WTC11 (cell line): Measurements from ENCODE around the gene CRYGC. TPM values are rescaled to one million over a fixed set of nuclear protein-coding genes. Genes with fewer than 3 reads are reported as not detected.

Experiments
- ATAC-seq: fragments of 200-7000 bp; cut with Tn5 transposase; 2 replicates; pipeline ENCODE4 v1.10.0; 2021; ENCODE audit warnings: mild to moderate bottlenecking, moderate library complexity
- CTCF ChIA-PET: fragments of 300-600 bp; sonication (Branson Sonifier 250); formaldehyde crosslinking; loops from one replicate; lab custom pipeline; 2021; ENCODE audit warnings: antibody characterized with exemption; lab: Charles Lee
- POLR2A ChIA-PET: fragments of 350-600 bp; sonication (Branson Sonifier 250); formaldehyde crosslinking; loops from one replicate; lab custom pipeline; 2021; ENCODE audit warnings: antibody characterized with exemption; lab: Charles Lee
- DNase-seq: peaks from one replicate; pipeline ENCODE4 v3.0.0; 2021; ENCODE audit warnings: low spot score
- H3K27ac Mint-ChIP-seq: 2 replicates; pipeline ENCODE4 v1.8.0; 2021; ENCODE audit warnings: mixed read lengths
- H3K27me3 Mint-ChIP-seq: 2 replicates; pipeline ENCODE4 v1.8.0; 2021; ENCODE audit warnings: low read depth, mild to moderate bottlenecking, moderate library complexity, mixed read lengths
- H3K36me3 Mint-ChIP-seq: 2 replicates; pipeline ENCODE4 v1.8.0; 2021; ENCODE audit warnings: mixed read lengths
- H3K4me1 Mint-ChIP-seq: 2 replicates; pipeline ENCODE4 v1.8.0; 2022; ENCODE audit warnings: mixed read lengths
- H3K4me3 Mint-ChIP-seq: 2 replicates; pipeline ENCODE4 v1.8.0; 2021; ENCODE audit warnings: mild to moderate bottlenecking, moderate library complexity, mixed read lengths
- H3K9me3 Mint-ChIP-seq: 2 replicates; pipeline ENCODE4 v1.8.0; 2021; ENCODE audit warnings: mixed read lengths
- ELF4 ChIP-seq: sonication (generic); formaldehyde crosslinking; IDR thresholded peaks from 2 replicates; pipeline ENCODE4 v1.8.1; 2022; ENCODE audit warnings: low read depth, mild to moderate bottlenecking, moderate library complexity, missing genetic modification reagents
- GTF2I ChIP-seq: fragments of 250-450 bp; sonication (Bioruptor Pico); conservative IDR thresholded peaks from 2 replicates; pipeline ENCODE4 v1.4.0; 2021; ENCODE audit warnings: mild to moderate bottlenecking
- KAT7 ChIP-seq: sonication (generic); formaldehyde crosslinking; IDR thresholded peaks from 2 replicates; pipeline ENCODE4 v1.8.1; 2023; ENCODE audit warnings: missing genetic modification reagents, mild to moderate bottlenecking, borderline replicate concordance
- NFYB ChIP-seq: sonication (generic); formaldehyde crosslinking; conservative IDR thresholded peaks from 2 replicates; pipeline ENCODE4 v1.8.0; 2022; ENCODE audit warnings: low read depth, missing genetic modification reagents
- PRRX2 ChIP-seq: fragments of 250-450 bp; sonication (Bioruptor Pico); IDR thresholded peaks from 2 replicates; pipeline ENCODE4 v1.8.0; 2021; ENCODE audit warnings: mild to moderate bottlenecking
- RELA ChIP-seq: sonication (generic); formaldehyde crosslinking; IDR thresholded peaks from 2 replicates; pipeline ENCODE4 v1.8.1; 2022; ENCODE audit warnings: missing genetic modification reagents, mild to moderate bottlenecking, borderline replicate concordance
- SMAD3 ChIP-seq: sonication (generic); formaldehyde crosslinking; IDR thresholded peaks from 2 replicates; pipeline ENCODE4 v1.8.0; 2022; ENCODE audit warnings: missing genetic modification reagents, mild to moderate bottlenecking, borderline replicate concordance
- TEAD1 ChIP-seq: sonication (generic); formaldehyde crosslinking; IDR thresholded peaks from 2 replicates; pipeline ENCODE4 v1.8.0; 2022; ENCODE audit warnings: mild to moderate bottlenecking, missing genetic modification reagents
- TEAD4 ChIP-seq: sonication (generic); formaldehyde crosslinking; IDR thresholded peaks from 2 replicates; pipeline ENCODE4 v1.8.0; 2022; ENCODE audit warnings: mild to moderate bottlenecking, missing genetic modification reagents
- ZNF121 ChIP-seq: sonication (generic); formaldehyde crosslinking; IDR thresholded peaks from 2 replicates; pipeline ENCODE4 v1.8.0; 2023; ENCODE audit warnings: missing genetic modification reagents
- ZNF138 ChIP-seq: sonication (generic); formaldehyde crosslinking; conservative IDR thresholded peaks from 2 replicates; pipeline ENCODE4 v1.8.1; 2022; ENCODE audit warnings: mild to moderate bottlenecking, moderate library complexity, missing genetic modification reagents
- ZNF263 ChIP-seq: sonication (generic); formaldehyde crosslinking; IDR thresholded peaks from 2 replicates; pipeline ENCODE4 v1.8.1; 2022; ENCODE audit warnings: low read depth, mild to moderate bottlenecking, moderate library complexity, missing genetic modification reagents
- ZNF416 ChIP-seq: fragments of 250-450 bp; sonication (Bioruptor Pico); IDR thresholded peaks from 2 replicates; pipeline ENCODE4 v1.9.0; 2021; ENCODE audit warnings: mild to moderate bottlenecking, inconsistent platforms
- ZNF423 ChIP-seq: fragments of 250-450 bp; sonication (Bioruptor Pico); IDR thresholded peaks from 2 replicates; pipeline ENCODE4 v2.1.2; 2022; ENCODE audit warnings: mild to moderate bottlenecking, moderate library complexity
- total RNA-seq: library from RNA; stranded (reverse); gene quantifications from 3 replicates; pipeline ENCODE4 v1.2.3, GENCODE V29; 2021
- TF ChIP-seq, protein P1 (sequence below): sonication (generic); formaldehyde crosslinking; IDR thresholded peaks from 2 replicates; pipeline ENCODE4 v1.8.1; 2023; ENCODE audit warnings: mild to moderate bottlenecking, missing genetic modification reagents
- TF ChIP-seq, protein P2 (sequence below): sonication (generic); formaldehyde crosslinking; IDR thresholded peaks from 2 replicates; pipeline ENCODE4 v1.8.1; 2022; ENCODE audit warnings: missing genetic modification reagents, borderline replicate concordance
- TF ChIP-seq, protein P3 (sequence below): sonication (generic); formaldehyde crosslinking; IDR thresholded peaks from 2 replicates; pipeline ENCODE4 v1.8.0; 2023; ENCODE audit warnings: missing genetic modification reagents
- TF ChIP-seq, protein P4 (sequence below): sonication (generic); formaldehyde crosslinking; conservative IDR thresholded peaks from 2 replicates; pipeline ENCODE4 v1.8.1; 2023; ENCODE audit warnings: mild to moderate bottlenecking, low read depth, missing genetic modification reagents, moderate library complexity
- TF ChIP-seq, protein P5 (sequence below): fragments of 250-450 bp; sonication (Bioruptor Pico); IDR thresholded peaks from 2 replicates; pipeline ENCODE4 v2.1.2; 2022; ENCODE audit warnings: mild to moderate bottlenecking, moderate library complexity
- TF ChIP-seq, protein P6 (sequence below): sonication (generic); formaldehyde crosslinking; IDR thresholded peaks from 2 replicates; pipeline ENCODE4 v1.8.1; 2023; ENCODE audit warnings: mild to moderate bottlenecking, moderate library complexity, missing genetic modification reagents
- TF ChIP-seq, protein P7 (sequence below): sonication (generic); formaldehyde crosslinking; conservative IDR thresholded peaks from 2 replicates; pipeline ENCODE4 v1.8.1; 2022; ENCODE audit warnings: mild to moderate bottlenecking, missing genetic modification reagents

Gene CRYGC
- total RNA-seq, 1 experiment from 2014 or later = not detected

DNA sequence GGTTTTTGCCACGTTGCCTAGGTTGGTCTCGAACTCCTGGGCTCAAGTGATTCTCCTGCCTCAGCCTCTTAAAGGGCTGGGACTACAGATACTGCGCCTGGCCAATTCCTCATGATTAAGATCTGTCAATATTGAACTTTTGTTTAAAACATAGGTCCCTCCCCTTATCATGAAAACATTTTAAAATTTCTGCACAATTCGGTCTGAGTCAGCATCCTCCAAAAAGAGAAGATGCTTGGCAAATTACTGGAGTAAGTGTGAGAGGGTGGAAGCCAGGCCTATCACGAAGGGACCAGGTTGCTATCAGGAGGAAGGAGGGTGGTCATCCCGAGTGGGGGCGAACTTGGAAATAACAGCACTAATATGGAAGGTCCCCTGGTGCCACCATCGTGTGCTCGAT is 44.5 kb upstream of the CRYGC start (continued):
- TF ChIP-seq, protein P1, sequence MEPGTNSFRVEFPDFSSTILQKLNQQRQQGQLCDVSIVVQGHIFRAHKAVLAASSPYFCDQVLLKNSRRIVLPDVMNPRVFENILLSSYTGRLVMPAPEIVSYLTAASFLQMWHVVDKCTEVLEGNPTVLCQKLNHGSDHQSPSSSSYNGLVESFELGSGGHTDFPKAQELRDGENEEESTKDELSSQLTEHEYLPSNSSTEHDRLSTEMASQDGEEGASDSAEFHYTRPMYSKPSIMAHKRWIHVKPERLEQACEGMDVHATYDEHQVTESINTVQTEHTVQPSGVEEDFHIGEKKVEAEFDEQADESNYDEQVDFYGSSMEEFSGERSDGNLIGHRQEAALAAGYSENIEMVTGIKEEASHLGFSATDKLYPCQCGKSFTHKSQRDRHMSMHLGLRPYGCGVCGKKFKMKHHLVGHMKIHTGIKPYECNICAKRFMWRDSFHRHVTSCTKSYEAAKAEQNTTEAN (CRISPR knock-in tag) = no peak
- no peak for TF ChIP-seq ZNF423
- no peak for TF ChIP-seq TEAD1 (CRISPR knock-in tag)
- no peak for TF ChIP-seq ELF4 (CRISPR knock-in tag)
- no peak for TF ChIP-seq ZNF263 (CRISPR knock-in tag)
- TF ChIP-seq KAT7 (CRISPR knock-in tag) = no peak
- no peak for TF ChIP-seq ZNF121 (CRISPR knock-in tag)
- TF ChIP-seq, protein P2, sequence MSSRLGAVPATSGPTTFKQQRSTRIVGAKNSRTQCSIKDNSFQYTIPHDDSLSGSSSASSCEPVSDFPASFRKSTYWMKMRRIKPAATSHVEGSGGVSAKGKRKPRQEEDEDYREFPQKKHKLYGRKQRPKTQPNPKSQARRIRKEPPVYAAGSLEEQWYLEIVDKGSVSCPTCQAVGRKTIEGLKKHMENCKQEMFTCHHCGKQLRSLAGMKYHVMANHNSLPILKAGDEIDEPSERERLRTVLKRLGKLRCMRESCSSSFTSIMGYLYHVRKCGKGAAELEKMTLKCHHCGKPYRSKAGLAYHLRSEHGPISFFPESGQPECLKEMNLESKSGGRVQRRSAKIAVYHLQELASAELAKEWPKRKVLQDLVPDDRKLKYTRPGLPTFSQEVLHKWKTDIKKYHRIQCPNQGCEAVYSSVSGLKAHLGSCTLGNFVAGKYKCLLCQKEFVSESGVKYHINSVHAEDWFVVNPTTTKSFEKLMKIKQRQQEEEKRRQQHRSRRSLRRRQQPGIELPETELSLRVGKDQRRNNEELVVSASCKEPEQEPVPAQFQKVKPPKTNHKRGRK (CRISPR knock-in tag) = no peak
- TF ChIP-seq, protein P3, sequence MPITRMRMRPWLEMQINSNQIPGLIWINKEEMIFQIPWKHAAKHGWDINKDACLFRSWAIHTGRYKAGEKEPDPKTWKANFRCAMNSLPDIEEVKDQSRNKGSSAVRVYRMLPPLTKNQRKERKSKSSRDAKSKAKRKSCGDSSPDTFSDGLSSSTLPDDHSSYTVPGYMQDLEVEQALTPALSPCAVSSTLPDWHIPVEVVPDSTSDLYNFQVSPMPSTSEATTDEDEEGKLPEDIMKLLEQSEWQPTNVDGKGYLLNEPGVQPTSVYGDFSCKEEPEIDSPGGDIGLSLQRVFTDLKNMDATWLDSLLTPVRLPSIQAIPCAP = no peak
- TF ChIP-seq, protein P4, sequence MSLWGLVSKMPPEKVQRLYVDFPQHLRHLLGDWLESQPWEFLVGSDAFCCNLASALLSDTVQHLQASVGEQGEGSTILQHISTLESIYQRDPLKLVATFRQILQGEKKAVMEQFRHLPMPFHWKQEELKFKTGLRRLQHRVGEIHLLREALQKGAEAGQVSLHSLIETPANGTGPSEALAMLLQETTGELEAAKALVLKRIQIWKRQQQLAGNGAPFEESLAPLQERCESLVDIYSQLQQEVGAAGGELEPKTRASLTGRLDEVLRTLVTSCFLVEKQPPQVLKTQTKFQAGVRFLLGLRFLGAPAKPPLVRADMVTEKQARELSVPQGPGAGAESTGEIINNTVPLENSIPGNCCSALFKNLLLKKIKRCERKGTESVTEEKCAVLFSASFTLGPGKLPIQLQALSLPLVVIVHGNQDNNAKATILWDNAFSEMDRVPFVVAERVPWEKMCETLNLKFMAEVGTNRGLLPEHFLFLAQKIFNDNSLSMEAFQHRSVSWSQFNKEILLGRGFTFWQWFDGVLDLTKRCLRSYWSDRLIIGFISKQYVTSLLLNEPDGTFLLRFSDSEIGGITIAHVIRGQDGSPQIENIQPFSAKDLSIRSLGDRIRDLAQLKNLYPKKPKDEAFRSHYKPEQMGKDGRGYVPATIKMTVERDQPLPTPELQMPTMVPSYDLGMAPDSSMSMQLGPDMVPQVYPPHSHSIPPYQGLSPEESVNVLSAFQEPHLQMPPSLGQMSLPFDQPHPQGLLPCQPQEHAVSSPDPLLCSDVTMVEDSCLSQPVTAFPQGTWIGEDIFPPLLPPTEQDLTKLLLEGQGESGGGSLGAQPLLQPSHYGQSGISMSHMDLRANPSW (CRISPR knock-in tag) = no peak

DNA sequence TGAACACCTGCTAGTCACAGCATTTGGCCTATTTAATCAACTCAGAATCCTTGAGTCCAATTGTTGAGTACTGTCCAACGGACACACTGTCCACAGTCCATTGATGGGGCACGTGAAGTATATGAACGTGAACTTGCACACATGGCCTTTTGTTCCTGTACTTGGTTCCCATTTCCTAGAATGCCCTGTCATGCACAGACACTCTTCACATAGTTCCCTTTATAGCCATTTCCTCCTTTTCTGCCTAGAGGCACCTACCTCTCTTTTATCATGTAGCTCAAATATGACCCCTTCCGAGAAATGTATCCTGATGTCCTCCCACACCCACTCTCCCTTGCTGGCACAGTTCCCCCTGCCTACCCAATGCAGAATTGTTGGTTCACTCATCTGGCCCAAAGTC is 42.5 kb upstream of the CRYGC start:
- DNase-seq = no peak
- no peaks in the 10 kb centered on the region for H3K9me3 Mint-ChIP-seq
- no peak overlapping the region for H3K27ac Mint-ChIP-seq
- POLR2A ChIA-PET = no interaction called here
- H3K36me3 Mint-ChIP-seq = no peaks in the 10 kb centered on the region
- H3K27me3 Mint-ChIP-seq = no peaks in the 10 kb centered on the region
- CTCF ChIA-PET = no interaction called here
- TF ChIP-seq NFYB (CRISPR knock-in tag) = no peak
- TF ChIP-seq, all 79 proteins: peak for 0
- Mint-ChIP-seq H3K4me3 (no peak overlapping the region), H3K4me1 (peaks cover 8% of the 10 kb centered on the region)
- ATAC-seq = no peak

DNA sequence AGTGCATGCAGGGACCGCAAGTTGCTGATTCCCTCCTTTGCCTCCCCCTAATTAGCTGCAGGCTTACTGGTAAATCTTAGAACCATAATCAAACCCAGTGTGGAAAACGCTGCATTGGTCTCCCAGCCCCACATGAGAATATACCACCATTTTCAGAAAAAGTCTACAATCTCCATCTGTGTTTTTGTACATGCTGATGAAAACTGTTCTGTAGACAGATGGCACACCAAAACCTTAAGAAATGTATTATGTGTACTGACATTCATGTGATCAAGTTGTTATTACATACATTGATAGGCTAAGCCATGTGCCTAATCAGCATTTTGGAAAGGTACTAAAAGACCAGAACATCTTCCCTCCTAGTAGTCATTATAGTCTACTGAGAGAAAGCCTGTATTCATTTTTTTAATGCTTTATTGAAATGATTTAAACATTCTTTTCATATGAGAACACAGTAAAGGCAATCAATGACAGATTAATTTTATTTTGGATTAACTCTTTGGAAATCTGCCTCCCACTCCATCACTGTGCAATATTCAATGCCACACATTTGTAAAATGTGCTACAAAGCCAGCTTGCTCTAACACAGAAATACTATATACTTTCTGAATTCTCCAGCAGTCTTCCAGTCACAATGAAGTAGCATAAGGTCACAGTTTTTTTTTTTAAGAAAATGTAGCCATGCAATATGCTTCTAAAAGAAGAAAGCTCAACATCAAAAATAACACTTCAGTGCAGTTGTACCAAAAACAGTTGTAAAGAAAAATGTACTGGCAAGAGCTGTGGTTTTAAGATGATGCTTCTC is 35.5 kb upstream of the CRYGC start:
- Mint-ChIP-seq H3K4me1 (peaks cover 12% of the 10 kb centered on the region), H3K27ac (no peak overlapping the region), H3K27me3 (no peaks in the 10 kb centered on the region), H3K36me3 (no peaks in the 10 kb centered on the region), H3K4me3 (no peak overlapping the region), H3K9me3 (no peaks in the 10 kb centered on the region)
- ChIA-PET CTCF (interaction anchor here (0.9 kb wide), 1 partner anchor 10 kb away, joined by 4 read pairs; no protein-coding TSS in a partner anchor), POLR2A (no interaction called here)
- no peak for ATAC-seq
- DNase-seq = no peak
- TF ChIP-seq TEAD4 (no peak), RELA (CRISPR knock-in tag) (no peak), ZNF423 (no peak), GTF2I (no peak), SMAD3 (CRISPR knock-in tag) (no peak), PRRX2 (no peak), TEAD1 (CRISPR knock-in tag) (no peak), ZNF138 (CRISPR knock-in tag) (no peak), ZNF416 (CRISPR knock-in tag) (no peak)
- TF ChIP-seq, protein P5, sequence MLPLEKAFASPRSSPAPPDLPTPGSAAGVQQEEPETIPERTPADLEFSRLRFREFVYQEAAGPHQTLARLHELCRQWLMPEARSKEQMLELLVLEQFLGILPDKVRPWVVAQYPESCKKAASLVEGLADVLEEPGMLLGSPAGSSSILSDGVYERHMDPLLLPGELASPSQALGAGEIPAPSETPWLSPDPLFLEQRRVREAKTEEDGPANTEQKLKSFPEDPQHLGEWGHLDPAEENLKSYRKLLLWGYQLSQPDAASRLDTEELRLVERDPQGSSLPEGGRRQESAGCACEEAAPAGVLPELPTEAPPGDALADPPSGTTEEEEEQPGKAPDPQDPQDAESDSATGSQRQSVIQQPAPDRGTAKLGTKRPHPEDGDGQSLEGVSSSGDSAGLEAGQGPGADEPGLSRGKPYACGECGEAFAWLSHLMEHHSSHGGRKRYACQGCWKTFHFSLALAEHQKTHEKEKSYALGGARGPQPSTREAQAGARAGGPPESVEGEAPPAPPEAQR = no peak
- TF ChIP-seq, protein P6, sequence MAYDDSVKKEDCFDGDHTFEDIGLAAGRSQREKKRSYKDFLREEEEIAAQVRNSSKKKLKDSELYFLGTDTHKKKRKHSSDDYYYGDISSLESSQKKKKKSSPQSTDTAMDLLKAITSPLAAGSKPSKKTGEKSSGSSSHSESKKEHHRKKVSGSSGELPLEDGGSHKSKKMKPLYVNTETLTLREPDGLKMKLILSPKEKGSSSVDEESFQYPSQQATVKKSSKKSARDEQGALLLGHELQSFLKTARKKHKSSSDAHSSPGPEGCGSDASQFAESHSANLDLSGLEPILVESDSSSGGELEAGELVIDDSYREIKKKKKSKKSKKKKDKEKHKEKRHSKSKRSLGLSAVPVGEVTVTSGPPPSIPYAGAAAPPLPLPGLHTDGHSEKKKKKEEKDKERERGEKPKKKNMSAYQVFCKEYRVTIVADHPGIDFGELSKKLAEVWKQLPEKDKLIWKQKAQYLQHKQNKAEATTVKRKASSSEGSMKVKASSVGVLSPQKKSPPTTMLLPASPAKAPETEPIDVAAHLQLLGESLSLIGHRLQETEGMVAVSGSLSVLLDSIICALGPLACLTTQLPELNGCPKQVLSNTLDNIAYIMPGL = no peak
- TF ChIP-seq, protein P1 (CRISPR knock-in tag) = no peak
- TF ChIP-seq, protein P7, sequence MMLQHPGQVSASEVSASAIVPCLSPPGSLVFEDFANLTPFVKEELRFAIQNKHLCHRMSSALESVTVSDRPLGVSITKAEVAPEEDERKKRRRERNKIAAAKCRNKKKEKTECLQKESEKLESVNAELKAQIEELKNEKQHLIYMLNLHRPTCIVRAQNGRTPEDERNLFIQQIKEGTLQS (CRISPR knock-in tag) = no peak
